ENCODE measurements around the gene ABHD13.

Gene ABHD13

DNA sequence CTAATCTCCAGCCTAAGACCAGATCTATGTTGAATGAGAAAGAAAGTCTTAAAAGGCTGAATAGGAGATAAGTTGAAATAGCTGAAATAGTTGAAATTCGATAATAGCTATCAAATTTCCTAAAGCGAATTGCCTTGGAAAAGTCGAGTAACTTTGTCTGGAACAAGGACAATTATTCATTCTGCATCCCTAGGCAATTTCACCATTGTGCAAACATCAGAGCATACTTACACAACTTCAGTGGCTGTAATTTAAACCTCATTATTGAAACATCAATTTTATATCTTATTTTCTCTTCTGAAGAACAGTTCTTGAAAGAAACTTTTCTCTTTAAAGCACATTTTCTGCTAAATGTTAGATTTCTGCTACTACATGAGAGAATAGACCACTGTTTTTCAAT, 64.9 kb downstream of the ABHD13 start:
- H3K9ac ChIP-seq (ENCODE audit: low read depth in 1 of 2, low read length in 2 of 2) = no peak overlapping the region
- no peaks in the 10 kb centered on the region for H3K4me1 ChIP-seq (ENCODE audit: control insufficient read depth in 2 of 2, insufficient read depth in 2 of 2, low read length in 2 of 2)
- H3K4me3 ChIP-seq (ENCODE audit: low read length in 2 of 2) = no peak overlapping the region
- H3K27ac ChIP-seq (ENCODE audit: low read depth in 2 of 2, low read length in 2 of 2) = no peak overlapping the region
- no peaks in the 10 kb centered on the region for H3K36me3 ChIP-seq (ENCODE audit: control insufficient read depth in 2 of 2, insufficient read depth in 2 of 2, low read length in 2 of 2)
- H3K27me3 ChIP-seq (ENCODE audit: control insufficient read depth in 2 of 2, insufficient read depth in 2 of 2, low read length in 2 of 2) = no peaks in the 10 kb centered on the region
- H3K9me3 ChIP-seq (ENCODE audit: control insufficient read depth in 2 of 2, low read length in 2 of 2) = no peaks in the 10 kb centered on the region
